NK-92 (cell line): Measurements from ENCODE around the gene METTL5.

Experiments used
- DNase-seq: peaks from one replicate; lab custom pipeline; 2025; ENCODE audit not compliant: unreplicated experiment; lab: John Stamatoyannopoulos, UW

METTL5 gene

DNA sequence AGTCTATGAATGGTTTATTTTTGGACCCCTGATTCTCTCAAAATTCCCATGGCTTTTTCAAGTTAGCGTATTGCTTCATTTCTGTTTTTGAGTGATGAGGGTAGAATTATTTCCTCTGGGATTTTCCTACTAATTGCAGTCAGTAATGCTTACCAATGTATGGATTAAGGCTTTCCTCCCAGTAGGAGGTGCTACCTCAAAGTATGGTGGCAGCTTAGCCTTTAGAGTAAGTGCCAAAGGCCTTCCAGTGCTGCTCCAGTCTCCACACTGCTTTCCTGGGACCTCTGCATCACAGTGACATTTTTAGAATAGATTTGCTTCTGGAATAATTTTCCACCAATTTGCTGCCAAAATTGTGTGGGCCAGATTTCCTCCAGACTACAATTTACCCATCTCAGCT lies 42.2 kb downstream of the METTL5 start:
- DNase-seq, result no peak

DNA sequence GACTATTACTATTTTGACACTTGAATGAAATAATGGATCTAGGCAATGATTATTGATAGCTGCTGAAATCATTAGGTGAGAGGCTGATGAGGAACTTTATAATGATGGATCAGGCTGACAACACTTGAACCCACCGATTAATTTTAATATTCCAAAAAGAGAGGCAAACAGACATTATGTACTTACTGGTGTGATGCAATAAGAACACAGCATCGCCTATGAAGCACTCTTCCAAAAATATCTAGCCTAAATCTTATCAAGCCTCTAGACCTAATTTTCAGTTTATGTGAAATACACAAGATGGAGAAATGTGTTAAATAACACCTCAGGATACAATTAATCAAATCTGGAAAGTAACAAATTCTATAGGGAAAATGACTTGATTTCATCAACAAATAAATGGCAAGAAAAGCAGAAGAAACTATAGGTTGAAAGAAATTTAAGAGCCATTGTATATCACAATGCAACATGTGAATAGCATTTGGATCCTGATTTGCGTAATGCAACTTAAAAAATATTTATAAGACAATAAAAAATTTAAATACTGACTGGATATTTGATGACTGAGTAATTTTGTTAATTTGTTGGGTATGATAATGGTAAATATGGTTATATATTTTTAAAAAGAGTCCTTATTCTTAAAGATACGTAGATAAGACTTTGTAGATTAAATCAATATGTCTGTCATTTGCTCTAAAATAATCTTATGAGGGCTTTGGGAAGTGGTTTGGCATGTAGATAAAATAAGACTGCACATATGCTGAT lies 43.3 kb downstream of the METTL5 start:
- DNase-seq, result no peak

DNA sequence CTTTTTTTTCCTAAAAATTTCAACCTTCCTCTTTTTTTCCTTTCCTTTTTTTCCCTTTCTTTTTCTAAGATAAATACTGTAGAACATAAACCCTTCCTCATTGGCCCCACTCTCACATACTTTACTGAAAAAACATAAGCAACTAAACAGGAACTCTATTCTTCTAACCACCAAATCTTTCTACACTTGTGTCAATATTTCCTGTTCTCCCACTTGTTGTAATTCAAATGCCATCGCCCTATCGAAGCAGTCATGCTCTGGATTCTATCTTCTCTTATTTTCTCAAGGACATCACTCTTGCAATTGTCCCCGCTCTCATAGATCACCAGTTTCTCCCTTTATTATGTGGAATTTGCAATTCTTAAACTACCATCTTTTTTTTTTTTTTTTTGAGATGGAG lies 46.3 kb downstream of the METTL5 start:
- no peak for DNase-seq

DNA sequence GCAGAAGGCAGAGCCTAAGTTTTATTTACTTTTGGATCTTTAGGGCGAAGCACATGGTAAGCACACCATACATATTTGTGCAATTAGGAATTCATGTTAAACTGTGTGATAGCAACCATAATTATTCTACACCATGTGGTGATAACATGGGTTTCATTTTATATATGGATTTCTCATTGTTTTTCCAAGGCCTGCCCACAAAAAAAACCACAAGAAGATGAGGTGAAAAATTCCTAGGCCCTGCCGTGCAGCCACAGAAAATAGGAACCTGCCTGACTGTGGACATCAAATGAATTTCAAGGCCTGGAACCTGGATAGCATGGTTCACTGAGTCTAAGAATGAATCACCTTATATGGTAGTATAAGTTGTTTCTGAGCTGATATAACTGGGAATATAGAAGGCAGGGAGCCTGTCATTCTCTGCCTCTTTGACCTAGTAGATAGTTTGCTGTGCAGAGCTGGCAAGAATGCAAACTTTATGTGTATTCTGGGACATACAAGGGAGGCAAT lies 48.4 kb downstream of the METTL5 start:
- no peak for DNase-seq

DNA sequence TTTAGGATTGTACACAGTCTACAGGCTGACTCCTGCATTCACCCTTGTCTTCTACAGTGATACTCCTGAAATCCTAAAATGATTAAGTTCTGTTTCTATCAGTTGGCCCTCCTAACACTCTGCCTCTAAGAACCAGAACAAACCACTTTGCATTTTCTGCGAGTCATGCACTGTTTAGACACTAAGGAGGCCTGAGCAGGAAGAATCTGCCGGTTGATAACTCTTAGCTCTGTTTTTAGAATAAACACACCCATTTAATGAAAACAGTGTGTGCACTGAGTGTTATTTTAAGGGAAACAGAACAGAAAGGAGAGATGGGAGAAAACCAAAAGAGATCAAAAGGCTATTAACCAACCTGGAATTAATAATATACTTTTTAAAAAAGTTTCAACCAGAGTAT lies 48.9 kb downstream of the METTL5 start:
- no peak for DNase-seq

DNA sequence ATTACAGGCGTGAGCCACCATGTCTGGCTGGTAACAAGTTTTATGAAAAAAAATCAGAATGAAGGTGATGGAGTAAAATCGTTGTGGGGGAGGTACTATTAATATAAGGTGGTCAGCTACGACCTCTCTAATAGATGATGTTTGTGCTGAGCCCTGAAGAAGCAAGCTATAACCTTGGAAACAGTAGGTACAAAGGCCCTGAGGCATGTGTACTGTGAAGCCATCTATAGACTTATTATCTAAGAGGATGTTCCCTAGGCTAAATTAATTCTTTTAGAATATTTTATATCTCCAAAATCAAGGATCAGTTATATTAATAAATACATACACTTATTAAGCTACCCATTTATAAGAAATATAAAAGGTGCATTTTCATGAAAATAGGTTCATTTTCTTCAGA lies 49.4 kb downstream of the METTL5 start:
- no peak for DNase-seq

DNA sequence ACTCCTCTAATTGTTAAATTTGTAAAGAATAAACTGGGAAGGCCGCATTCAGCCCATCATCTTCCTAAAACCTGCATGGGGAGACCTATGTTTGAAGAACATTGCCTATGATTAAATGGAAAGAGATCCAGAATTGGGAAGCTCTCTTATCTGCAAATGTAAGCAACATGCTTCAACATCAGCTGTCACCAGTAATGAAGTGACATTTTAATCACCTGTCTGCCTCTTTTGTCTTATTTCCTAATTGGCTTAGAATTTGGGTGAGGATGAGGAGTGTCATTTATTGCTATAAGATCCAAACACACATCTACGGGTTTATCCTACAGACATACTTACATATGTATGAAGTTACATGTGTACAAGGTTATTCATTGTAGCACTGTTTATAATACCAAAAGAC lies 52.1 kb downstream of the METTL5 start:
- DNase-seq, result no peak

DNA sequence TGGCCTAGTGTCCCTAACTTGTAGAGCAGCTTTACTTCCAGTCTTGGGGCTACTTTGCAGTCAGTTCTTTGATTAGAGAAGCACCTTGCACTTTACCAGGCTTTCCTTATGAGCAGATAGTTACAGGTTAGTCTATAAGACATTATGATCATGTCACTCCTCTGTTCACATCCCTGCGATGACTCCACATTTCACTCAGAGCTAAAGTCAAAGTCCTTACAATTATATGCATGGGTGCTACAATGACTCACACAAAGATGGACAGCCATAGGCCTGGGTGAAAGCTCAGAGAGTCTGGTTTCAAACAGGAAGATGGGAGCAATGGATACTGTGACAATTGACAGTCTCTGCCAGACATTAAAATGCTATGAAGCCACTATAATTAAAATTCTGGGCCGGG lies 53.1 kb downstream of the METTL5 start:
- no peak for DNase-seq

DNA sequence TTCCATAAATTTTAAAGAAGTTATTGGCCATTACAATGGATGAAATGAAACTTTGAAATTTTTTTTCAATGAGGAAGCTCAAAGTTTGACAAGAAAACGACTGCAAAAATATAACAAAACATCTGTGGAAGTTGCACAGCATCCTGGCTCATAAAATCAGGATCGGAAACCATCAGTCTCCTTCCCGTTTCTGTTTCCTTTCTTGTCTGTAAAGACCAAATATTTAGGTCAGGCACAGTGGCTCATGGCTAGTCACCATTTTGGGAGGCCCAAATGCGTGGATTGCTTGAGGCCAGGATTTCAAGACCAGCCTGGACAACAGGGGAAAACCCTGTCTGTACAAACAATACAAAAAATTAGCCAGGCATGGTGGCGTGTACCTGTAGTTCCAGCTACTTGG lies 53.7 kb downstream of the METTL5 start:
- DNase-seq, result no peak

DNA sequence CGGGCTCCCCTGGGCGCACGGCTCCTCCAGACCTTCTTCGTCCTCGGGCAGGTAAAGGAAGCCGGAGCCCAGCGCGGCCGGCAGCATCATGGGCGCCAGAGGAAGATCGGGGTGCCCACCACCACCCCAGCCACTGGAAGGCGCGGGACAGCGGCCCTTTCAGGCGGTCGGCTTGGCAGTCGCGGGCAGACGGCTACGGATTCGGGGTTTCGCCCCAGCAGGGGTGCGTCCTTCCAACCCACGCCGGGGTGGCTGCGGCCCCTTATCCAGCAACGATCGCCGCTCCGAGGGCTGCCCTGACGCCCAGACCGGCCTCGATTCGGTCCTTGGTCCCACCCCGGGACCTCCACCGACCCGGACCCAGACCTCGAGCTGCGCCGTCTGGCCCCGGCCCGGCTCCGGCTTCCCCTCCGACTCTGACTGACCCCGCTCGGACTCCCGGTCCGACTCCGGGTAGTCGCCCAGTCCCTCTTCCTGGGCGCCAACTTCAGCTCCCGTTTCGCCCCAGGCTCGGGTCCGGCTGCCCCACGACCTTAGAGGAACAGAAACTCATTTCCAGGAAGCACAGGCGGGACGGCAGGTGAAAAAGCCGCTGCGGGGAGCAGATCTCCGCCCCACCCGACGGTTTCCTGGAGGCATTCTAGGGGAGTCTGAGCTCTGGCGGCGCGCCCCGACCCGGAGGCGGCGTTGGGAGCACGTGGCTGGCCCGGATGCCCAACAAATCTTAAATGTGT lies 56.3 kb downstream of the METTL5 start:
- no peak for DNase-seq

DNA sequence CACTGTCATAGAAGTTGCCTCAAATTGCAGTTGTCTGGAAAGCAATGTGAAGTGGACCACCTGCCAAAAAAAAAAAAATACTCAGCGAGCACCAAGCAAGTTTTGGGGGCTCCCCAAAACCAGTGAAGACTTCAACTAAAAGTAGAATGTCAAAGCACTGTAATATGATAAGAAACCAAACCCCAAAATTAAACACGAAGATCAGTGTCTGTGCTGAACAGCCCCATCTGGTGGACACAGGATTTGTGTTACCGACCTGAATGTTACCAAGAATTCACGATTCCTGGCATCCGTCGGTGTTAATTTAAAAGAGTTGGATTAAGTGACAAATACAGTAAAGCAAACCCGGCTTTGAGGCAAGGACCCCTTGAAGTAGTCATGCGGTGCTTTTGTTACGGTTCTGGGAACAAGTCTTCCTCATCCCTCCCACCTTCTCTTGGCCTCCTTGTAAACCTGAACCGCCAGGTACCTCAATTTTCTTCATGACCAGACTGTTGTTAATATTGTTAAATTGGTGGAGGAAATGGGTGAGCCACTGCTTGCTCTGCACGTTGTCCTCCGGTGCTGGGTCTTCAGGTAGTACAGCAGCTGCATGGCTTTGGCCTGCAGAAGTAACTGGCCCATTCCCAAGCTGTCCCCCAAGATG lies 57.3 kb downstream of the METTL5 start:
- DNase-seq, result no peak

DNA sequence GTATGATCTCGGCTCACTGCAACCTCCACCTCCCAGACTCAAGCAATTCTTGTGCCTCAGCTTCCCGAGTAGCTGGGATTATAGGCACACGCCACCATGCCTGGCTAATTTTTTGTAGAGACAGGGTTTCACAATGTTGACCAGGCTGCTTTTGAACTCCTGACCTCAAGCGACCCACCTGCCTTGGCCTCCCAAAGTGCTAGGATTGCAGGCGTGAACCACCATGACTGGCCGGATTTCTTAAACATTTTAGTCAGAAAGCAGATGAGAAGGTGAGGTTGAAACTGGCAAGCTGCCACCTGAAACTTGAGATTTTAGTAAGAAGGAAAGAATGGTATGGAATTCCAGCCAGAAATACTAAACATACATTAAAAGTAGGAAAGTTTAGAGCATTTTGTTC lies 59.2 kb downstream of the METTL5 start:
- DNase-seq, result no peak

DNA sequence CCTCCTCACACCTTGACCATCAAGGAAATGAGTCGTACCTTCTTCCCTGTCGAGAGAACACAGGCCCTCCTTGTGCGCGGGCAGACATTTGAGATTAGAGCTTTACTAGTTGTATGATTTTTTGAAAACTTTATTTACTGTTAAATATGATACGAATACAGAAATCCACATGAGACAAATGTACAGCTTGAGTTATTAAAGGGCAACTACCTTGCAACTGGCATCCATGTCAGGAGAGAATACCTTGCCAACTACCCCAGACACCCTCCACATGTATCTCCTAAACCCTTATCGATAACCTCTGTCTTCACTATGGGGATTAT lies 62.8 kb downstream of the METTL5 start:
- DNase-seq, result no peak
